HG03432 (cell line): ENCODE data around the gene EGLN1.
"Not testable (repeated sequence)": the region's sequence is repeated elsewhere in the genome, so short reads cannot be mapped to it uniquely, and the experiment has no call there.

ENCODE experiments used
- ATAC-seq: cut with Tn5 transposase; IDR thresholded peaks from one replicate; pipeline ENCODE4 v1.9.1; 2021; ENCODE audit warnings: mild to moderate bottlenecking, moderate library complexity; ENCODE audit not compliant: unreplicated experiment

Gene EGLN1

GRCh38 chr1:231421971-231422797 lies at the start of gene EGLN1:
TSS of gene EGLN1 (minus strand) at chr1:231422287. CDS start at chr1:231421888, 399 bp downstream.
- peak; percentile 88 for ATAC-seq

GRCh38 chr1:231471500-231471899 lies 49.4 kb upstream of the EGLN1 start:
- not testable (repeated sequence) for ATAC-seq

- ATAC-seq: not testable (repeated sequence)
These were observed 48.9 kb upstream of the EGLN1 start for GRCh38 chr1:231471027-231471426.

- no peak for ATAC-seq
These were observed 45.9 kb upstream of the EGLN1 start for GRCh38 chr1:231467986-231468385.

- ATAC-seq: no peak
These were observed 43.0 kb upstream of the EGLN1 start for GRCh38 chr1:231465051-231465450.

GRCh38 chr1:231463541-231463940 lies 41.5 kb upstream of the EGLN1 start:
- ATAC-seq: no peak

GRCh38 chr1:231460614-231461013 lies 38.5 kb upstream of the EGLN1 start:
- ATAC-seq: peak; percentile 92

GRCh38 chr1:231459438-231459837 lies 37.4 kb upstream of the EGLN1 start:
- ATAC-seq: not testable (repeated sequence)

GRCh38 chr1:231457956-231458355 lies 35.9 kb upstream of the EGLN1 start:
- not testable (repeated sequence) for ATAC-seq

GRCh38 chr1:231454133-231454532 lies 32.0 kb upstream of the EGLN1 start:
- ATAC-seq: not testable (repeated sequence)

- ATAC-seq: no peak
These were observed 24.1 kb upstream of the EGLN1 start for GRCh38 chr1:231446138-231446537.

GRCh38 chr1:231444059-231444458 lies 22.0 kb upstream of the EGLN1 start:
- ATAC-seq: no peak

GRCh38 chr1:231443363-231443762 lies 21.3 kb upstream of the EGLN1 start:
- no peak for ATAC-seq

- ATAC-seq: no peak
These were observed 20.6 kb upstream of the EGLN1 start for GRCh38 chr1:231442735-231443134.

- no peak for ATAC-seq
These were observed 10.9 kb upstream of the EGLN1 start for GRCh38 chr1:231432996-231433395.

- no peak for ATAC-seq
These were observed 9.8 kb upstream of the EGLN1 start for GRCh38 chr1:231431665-231432415.

GRCh38 chr1:231430678-231431352 lies 8.7 kb upstream of the EGLN1 start:
- not testable (repeated sequence) for ATAC-seq

- no peak for ATAC-seq
These were observed 6.3 kb upstream of the EGLN1 start for GRCh38 chr1:231428377-231428776.

GRCh38 chr1:231424950-231425805 lies 3.1 kb upstream of the EGLN1 start:
- ATAC-seq: no peak

- ATAC-seq: no peak
These were observed 1.6 kb upstream of the EGLN1 start for GRCh38 chr1:231423648-231424047.
